NOMO-1 treated with dmso at 0.1 percent for 144 hours (cell line): ENCODE measurements around the gene SLC6A8.
"Not testable (repeated sequence)": the region's sequence is repeated elsewhere in the genome, so short reads cannot be mapped to it uniquely, and the experiment has no call there.

ENCODE experiments used
- DNase-seq: peaks from one replicate; lab custom pipeline; 2025; ENCODE audit not compliant: unreplicated experiment; lab: John Stamatoyannopoulos, UW

Gene SLC6A8

DNA sequence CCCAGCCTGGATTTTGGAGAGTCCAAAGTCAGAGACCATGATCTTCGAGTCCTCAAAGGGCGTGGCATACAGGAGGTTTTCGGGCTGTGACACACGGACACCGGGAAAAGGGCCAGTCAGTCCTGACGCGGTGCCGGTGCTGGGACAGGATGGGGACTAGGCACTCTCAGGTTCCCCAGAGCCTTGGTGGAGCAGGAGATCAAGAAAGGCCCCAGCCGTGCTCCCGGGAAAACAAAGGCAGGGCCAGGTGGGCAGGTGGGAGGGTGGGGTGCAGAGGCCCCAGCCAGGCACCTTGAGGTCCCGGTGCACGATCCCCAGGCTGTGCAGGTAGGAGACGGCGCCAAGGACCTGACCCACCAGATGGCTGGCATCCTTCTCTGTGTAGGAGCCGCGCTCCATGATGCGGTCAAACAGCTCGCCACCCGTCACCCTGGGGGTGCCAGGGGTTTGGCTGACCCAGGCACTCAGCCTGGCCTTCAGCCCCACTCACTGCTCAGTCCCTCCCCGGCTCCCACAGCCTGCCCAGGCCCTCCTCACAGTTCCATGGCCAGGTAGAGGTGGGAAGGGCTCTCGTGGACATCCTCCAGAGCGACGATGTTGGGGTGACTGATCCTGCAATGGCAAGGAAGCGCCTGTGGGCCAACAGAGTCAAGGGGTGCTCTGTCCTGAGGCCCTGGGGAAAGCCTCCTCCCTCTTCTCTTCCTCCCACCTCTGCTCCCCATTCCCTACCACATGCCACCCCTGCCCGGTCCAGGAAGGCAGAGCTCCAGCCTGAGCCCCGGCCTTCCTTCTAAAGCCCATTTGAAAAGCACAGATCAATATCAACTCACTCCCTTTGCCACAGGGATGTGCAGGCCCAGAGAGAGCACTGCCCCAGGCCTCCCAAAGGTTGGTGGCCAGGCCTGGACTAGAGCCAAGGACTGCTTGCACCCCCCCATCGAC is 15.9 kb upstream of the SLC6A8 start:
- no peak for DNase-seq

DNA sequence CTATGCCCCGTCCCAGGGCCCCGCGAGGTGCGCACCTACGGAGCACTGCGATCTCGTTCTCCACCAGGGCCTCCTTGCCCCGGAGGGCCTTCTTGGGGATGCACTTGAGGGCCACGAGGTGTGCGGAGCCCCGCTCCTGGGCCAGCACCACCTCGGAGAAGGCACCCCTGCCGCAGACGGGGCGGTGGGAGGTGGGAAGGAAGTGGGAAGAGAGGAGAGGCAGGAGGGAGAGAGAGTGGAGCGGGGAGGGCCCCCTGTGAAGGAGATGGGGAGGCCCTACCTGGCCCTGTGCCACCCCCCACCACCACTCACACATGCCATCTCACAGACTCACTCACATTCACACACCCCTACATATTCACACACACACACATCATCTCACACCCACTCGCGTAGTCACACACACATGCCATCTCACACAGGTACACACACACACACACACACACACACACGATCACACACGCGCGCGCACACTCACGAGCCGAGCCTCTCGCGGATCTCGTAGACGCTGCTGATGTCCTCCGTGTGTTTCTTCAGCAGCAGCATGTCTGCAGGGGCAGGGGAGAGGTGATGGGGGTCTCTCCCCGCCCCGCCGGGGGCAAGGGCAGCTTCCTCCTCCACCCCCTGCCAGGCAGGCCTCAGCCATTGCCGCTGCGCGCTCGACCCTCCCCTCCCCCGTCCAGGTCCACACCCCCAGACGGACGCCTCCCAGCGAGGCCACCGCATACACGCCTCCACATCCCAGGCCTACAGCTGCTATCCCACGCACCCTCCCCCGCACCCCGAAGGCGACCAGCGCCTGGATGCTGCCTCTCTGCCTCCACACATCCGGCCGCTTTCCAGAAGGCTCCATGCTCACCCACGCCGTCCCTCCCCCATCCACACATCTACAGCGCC is 14.9 kb upstream of the SLC6A8 start:
- no peak for DNase-seq

DNA sequence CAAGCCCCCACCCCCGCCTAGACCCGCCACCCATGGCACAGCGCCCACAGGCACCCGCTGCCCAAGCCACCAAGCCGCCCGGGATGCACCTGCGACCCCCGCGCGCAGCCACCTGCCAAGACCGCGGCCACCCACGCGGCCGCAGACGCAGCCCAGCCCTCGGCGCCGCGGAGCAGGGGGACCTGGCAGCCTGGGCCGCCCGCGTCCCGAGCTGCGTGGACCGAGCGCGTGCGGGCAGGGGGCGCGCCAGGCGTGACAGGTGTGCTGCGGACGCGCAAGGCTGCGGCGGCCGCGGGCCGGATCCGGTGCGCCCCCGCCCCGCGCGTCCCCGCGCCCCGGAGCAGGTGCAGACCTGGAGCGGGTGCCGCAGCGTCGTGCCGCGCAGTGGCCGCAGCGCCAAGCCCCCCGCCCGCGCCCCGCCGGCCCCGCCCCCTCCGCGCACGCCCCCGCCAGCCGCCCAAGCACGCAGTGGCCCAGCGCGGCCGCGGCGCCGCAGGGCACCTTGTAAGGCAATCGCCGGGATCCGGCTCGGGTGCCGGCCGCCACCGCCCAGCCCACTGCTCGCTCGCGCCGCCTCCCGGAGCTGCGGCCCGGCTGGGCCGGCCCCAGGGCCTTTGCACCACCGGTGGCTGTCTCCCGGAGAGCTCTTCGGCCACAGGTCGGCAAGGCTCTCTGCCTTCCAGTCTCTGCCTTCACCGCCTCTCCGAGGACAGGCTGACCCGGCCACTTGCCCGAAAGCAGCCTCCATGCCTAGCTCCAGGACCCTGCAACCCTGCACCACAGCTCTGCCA is 14.1 kb upstream of the SLC6A8 start, which contains the start of gene PNCK:
TSS of gene PNCK (minus strand) at position 386 of the 791 bp plus-strand sequence. CDS start 737 bp downstream, outside the sequence.
- DNase-seq = no peak

DNA sequence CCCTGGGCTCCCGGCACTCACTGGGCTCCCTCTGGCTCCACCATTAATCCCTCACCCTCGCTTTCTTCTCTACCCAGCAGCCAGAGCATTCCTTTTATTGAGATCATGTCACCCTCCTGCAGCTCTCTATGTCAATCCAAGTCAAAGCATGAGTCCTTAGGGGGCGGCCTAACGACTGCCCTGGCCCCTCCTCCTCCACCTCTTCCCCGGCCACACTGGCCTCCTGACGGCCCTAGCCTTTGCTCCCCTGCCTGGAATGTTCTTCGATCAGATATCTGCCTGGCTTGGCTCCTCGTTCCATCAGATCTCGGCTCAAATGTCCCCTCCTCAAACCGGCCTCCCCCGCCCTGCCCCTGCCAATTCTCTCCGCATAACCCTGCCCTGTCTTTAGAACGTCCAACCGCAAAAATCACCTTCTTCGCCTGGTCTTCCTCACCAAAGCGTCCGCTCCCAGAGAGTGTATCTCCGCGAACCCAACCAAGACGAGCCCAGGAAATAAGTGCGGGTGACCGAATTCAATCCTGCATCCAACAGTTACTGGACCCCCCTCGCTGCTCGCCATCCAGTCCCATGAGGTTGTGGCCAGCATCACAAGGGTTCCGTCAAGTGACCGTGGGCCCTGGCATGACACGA is 13.4 kb upstream of the SLC6A8 start:
- no peak for DNase-seq

DNA sequence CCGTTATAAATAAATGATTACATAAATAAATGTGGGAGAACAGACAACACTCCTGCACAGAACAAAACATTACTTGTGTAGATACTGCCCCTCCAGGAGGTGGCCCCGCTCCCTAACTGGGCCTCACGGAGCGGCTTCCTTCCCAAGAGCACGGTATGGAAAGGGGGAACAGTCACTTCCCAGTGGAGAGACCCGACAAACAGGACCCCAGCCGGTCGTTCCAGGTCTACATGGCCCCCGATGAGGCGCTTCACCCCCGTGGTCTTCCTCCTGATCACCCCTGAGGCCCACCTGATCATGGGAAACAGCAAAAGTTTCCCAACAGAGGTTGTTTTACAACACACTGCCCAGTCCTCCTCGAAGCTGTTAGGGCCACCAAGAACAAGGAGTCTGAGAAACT is 6.6 kb upstream of the SLC6A8 start:
- no peak for DNase-seq

DNA sequence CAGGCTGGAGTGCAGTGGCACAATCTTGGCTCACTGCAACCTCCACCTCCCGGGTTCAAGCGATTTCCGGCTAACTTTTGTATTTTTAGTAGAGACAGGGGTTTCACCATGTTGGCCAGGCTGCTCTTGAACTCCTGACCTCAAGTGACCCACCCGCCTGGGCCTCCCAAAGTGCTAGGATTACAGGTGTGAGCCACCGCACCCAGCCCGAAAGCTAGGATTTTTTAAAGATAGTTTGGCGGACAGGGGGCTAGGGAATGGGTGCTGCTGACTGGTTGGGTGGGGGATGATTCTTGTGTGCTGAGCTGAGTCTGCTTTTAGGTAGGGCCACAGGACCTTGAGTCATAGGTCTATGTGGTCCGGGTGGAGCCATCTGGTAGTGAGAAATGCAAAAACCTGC is 4.2 kb upstream of the SLC6A8 start:
- DNase-seq = not testable (repeated sequence)

DNA sequence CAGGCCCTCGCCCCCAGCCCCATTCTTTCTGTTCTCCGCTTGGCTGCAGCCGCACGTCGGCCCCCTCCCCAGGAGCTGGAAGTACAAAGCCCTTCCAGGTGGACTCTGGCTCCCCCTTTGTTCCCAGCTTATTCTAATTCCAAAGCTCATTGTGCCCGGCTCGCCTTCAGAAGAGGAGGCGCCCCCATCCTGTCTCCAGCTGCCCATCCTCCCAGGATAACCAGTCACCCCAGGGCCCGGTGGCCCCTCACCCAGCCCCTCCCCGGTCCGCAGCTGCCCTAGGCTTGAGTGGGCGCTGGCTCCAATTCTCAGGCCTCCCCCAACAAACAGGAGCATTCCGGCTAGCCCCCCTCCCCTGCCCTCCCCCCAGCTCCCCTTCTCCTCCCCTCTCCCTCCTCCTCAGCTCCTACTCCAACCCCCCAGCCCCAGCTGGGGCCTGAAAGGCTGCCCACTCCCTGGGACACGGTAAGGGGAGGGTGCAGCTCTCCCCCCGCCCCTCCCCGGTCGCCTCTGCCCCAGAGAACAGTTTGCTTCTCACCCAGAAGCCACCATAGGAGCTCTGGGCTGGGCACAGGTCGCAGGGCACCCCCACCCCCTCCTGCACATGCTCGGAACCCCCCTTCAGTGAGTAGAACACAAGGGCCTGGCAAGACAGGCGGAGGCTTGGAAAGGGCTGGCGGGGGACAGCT is 3.1 kb upstream of the SLC6A8 start:
- no peak for DNase-seq

DNA sequence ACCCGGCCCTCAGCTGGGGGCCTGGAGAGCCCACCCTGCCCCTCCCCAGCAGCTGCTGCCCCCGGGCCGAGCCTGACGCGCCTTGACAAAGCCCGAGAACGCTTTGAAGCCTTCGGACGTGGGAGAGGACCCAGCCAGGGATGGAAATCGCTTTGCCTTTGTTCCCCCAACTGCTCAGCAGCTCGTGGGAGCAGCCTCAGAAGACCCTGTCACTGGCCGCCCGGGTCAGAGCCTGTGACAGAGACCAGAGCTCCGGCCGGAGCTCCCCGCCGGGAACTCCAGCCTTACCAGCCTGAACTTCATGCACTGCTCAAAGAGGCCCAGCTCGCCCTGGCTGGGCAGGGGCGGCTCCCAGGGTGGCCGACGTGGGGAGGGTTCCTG is 2.6 kb upstream of the SLC6A8 start:
- DNase-seq = no peak

DNA sequence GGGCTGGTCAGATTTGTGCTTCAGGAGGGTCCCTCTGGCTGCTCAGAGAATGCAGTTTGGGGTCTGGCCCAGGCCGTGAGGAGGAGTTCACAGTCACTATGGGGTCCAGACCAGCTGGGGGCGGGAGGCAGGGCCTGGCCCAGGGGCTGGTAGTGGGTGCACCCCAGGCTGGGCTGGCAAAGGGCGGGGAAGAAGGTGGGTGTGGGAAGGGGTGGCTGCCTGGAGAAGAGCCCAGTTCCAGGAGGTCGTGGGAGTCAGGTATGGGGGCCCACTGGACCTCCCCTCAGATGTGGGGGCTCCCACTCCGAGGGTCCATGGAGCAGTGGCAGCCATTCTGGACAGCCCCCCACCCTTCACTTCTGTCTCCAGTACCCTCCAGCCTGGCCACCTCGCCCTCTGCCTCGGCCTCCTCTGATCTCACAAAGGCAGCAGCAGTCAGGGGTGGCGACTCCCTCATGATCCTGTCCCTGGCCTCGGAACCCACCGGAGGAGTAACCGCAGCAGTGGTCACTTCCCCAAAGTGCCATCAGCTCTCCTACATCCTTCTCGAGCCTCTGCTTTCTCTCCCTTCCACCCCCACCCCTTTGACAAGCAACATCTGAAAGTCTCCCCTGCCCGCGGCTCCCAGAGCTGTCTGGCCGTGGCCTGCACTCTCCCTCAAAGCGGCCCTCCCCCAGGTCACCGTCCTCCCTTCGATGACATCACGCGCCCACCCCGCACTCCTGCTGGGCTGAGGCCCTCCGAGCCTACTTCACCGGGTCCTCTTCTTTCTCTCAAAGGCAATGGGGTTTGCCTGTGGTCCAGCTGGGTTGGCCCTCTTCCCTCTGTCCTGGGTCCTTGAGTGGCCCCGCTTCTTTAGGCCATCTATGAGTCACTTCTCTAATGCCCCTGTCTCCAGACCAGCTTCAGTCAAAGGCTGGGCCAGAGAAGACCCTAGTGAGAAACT is 1.7 kb upstream of the SLC6A8 start:
- DNase-seq = no peak

DNA sequence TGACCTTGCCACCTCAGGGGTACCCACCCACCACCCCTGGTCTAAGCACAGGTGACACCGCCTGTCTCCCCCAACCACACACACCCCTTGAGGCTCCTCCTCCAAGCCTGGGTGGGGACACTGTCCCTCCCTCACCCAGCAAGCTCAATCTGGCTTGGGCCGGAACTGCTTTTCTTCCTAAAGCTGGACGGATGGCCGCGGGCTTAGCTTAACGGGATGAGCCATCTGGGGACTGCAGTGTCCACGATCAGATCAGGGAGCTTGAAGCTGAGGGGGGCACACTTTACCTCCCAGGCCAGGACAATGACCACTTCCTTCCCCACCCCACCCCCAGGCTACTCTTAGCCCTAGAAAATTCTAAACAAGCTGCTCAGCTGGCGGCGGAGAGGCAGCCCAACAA is 1.0 kb upstream of the SLC6A8 start:
- no peak for DNase-seq

DNA sequence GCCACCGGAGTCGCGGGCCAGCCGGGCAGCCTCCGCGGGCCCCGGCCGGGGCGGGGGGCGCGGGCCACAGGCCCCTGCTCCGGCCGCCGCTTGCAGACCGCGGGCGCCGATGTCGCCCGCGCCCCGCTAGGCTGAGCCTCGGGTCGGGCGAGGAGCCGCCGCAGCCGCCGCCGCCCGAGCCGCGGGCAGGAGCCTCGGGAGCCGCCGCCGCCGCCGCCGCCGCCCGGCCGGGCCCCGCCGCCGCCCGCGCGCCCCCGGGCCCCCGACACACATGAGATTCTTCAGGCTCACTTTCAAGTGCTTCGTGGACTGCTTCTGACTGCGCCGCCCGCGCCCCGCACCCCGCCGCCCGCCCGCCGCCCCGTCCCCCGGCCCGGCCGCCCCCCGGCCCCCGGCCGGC is 345 bp downstream of the SLC6A8 start:
- no peak for DNase-seq

DNA sequence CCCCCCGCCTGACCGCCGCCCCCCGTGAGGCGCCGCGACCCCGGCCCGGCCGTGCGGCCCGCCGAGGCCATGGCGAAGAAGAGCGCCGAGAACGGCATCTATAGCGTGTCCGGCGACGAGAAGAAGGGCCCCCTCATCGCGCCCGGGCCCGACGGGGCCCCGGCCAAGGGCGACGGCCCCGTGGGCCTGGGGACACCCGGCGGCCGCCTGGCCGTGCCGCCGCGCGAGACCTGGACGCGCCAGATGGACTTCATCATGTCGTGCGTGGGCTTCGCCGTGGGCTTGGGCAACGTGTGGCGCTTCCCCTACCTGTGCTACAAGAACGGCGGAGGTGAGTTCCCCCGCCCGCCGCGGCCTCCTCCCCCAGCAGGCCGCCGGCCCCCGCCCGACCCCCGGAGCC is 780 bp downstream of the SLC6A8 start:
- DNase-seq = no peak

DNA sequence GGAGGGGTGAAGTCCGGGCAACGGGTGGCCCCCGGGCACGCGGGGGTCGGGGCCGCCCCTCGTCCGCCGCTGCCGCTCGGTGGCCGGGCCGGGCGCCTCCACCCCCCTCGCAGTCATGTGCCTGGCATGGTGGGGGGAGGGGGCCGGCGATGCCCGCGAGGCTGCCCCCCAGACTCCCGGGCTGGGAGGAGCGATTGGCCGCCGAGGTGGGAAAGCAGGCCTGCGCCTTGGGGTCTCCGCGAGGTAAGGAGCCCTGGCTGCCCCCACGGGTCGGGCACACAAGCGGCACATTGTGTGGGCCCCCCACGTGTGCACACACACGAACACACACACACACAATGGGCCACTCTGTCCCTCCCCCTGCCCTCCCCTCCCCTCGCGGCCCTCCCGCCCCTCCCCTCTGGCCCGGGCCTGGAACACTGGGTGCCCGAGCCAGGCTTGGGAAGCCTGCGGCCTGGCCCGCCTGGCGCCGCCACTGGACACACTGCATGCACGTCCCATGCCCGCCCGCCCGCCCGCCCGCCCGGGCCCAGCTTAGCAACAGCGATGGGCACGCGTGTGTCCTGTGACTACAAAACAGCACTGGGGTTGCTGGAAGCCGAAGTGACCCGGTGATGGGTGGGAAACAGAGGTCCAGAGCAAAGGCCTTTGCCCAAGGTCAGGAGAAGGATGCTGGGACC is 1.3 kb downstream of the SLC6A8 start:
- DNase-seq = no peak

DNA sequence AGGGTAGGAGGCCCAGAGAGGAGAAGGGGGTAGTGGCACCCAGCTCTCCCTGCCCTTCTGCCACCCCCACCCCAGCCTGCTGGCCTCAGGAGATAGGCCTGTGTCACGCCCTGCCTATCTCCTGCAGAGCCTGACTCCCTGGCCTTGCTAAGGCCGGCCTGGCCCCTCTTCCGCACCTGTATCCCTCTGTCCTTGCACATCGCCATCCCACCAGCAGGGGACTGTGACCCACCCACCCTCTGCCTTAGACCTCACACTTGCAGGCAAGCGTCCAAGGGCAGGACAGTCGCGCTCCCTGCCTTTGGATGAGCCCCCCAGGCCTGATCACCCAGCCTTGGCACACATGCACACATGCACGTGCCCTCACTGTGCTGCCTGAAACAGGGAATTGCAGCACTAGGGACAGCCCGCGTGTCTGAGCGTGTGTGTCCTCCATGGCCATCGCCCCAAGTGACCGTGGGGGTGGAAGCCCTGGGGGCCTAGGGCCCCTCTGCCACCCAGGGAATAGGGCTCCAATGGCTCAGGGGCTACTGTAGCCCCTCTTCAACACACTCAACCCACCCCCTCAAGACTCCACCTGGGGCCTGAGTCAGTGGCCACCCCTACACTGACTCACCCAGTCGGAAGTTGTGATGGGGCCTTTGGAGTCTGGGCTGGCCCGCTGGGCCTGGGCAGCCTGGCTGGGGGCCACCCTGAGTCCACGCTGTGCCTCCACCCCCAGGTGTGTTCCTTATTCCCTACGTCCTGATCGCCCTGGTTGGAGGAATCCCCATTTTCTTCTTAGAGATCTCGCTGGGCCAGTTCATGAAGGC is 2.1 kb downstream of the SLC6A8 start:
- DNase-seq = no peak

DNA sequence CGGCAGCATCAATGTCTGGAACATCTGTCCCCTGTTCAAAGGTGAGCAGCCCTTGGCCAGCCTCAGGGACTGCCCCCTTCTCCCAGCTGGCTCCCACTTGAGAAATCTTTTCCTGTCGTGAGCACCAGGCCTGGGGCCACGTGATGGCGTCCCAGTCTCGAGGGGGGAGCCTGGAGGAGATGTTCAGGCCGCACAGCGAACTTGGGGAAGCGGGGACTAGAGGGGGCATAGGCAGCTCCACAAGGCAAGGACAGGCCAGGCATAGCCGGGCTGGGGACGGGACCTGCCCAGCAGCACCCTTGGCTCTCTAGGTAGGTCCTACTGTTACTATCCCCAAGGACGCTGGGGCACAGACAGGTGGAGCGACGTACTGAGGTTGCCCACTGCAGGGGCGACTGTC is 2.7 kb downstream of the SLC6A8 start:
- DNase-seq = no peak

DNA sequence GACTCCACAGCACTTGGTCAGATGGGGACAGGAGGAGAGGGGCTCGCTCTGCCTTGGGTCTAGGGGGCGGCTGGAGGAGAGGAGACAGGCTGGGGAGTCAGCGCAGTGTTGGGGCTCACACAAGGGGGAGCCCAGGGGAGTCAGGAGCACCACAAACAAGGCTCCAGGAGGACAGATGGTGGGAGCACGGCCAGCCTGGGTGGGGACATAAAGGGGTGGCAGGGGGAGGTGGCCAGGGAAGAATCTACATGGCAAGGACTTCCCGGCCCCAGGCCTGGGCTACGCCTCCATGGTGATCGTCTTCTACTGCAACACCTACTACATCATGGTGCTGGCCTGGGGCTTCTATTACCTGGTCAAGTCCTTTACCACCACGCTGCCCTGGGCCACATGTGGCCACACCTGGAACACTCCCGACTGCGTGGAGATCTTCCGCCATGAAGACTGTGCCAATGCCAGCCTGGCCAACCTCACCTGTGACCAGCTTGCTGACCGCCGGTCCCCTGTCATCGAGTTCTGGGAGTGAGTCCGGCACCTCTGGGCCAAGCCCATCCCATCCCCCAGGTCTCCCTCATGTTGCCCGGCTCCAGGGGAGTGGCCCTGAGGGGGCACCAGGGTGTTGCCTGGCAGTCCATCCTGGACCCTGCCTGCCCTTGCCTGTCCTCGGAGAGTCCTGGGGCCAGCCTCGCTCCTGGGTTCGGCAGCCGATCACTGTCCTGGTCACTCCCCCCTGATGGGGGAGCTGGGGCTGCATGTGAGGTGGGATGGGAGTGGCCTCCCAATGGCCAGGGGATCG is 3.5 kb downstream of the SLC6A8 start:
- not testable (repeated sequence) for DNase-seq

DNA sequence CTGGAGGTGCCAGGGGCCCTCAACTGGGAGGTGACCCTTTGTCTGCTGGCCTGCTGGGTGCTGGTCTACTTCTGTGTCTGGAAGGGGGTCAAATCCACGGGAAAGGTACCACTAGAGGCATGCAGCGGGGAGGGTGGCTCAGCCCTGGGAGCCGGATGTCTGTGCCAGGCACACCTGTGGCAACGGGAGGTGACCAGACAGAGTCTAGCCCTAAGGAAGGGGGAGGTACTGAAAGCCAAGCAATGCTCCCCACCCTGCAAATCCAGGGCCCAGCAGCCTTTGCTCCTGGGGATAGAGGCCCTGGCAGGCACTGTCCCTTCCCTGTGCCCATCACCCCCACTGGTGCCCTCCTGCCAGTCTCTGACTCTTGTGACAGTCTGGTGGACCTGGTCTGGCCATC is 4.3 kb downstream of the SLC6A8 start:
- DNase-seq = no peak
